Endodermal cell (in vitro differentiated cells): ENCODE measurements around the gene CCDC106. TPM values are rescaled to one million over a fixed set of nuclear protein-coding genes. Genes with fewer than 3 reads are reported as not detected.

Experiments
- DNase-seq: peaks from one replicate; pipeline ENCODE4 v3.0.0-alpha.2; 2017
- H3K27ac ChIP-seq: 2 replicates; pipeline ENCODE4 v1.5.1; 2013; ENCODE audit warnings: mild to moderate bottlenecking, low read depth, low read length, moderate library complexity
- H3K27me3 ChIP-seq: 2 replicates; pipeline ENCODE4 v1.6.1; 2013; ENCODE audit warnings: mild to moderate bottlenecking, low read length, moderate library complexity; ENCODE audit not compliant: insufficient read depth, control insufficient read depth, poor library complexity, severe bottlenecking
- H3K36me3 ChIP-seq: 2 replicates; pipeline ENCODE4 v1.7.0; 2013; ENCODE audit warnings: mild to moderate bottlenecking, low read length, moderate library complexity; ENCODE audit not compliant: control insufficient read depth, insufficient read depth
- H3K4me1 ChIP-seq: one replicate; pipeline ENCODE4 v1.7.0; 2013; ENCODE audit warnings: low read length; ENCODE audit not compliant: control insufficient read depth, insufficient read depth
- H3K4me3 ChIP-seq: 2 replicates; pipeline ENCODE4 v1.5.1; 2013; ENCODE audit warnings: mild to moderate bottlenecking, low read length, moderate library complexity
- H3K9ac ChIP-seq: 2 replicates; pipeline ENCODE4 v1.6.1; 2013; ENCODE audit warnings: mild to moderate bottlenecking, low read length, moderate library complexity; ENCODE audit not compliant: poor library complexity, severe bottlenecking; ENCODE audit errors: extremely low read depth
- H3K9me3 ChIP-seq: 2 replicates; pipeline ENCODE4 v1.6.1; 2013; ENCODE audit warnings: mild to moderate bottlenecking, low read length, moderate library complexity; ENCODE audit not compliant: control insufficient read depth
- H3K27ac Mint-ChIP-seq: 2 replicates; pipeline ENCODE4 v1.8.0; 2020; ENCODE audit warnings: mixed read lengths
- H3K27me3 Mint-ChIP-seq: 2 replicates; pipeline ENCODE4 v1.8.0; 2021; ENCODE audit warnings: mild to moderate bottlenecking, mixed read lengths; ENCODE audit not compliant: insufficient read depth
- H3K36me3 Mint-ChIP-seq: 2 replicates; pipeline ENCODE4 v1.8.0; 2020; ENCODE audit warnings: low read depth, mixed read lengths
- H3K4me1 Mint-ChIP-seq: 2 replicates; pipeline ENCODE4 v1.8.0; 2020; ENCODE audit warnings: mixed read lengths
- H3K4me3 Mint-ChIP-seq: 2 replicates; pipeline ENCODE4 v1.8.0; 2020; ENCODE audit warnings: mild to moderate bottlenecking, moderate library complexity, mixed read lengths
- H3K9me3 Mint-ChIP-seq: 2 replicates; pipeline ENCODE4 v1.8.0; 2020; ENCODE audit warnings: mild to moderate bottlenecking, mixed read lengths
- WGBS, 2 experiments: methylation state at CpG; one replicate each; pipeline versions ENCODE4 v1.1.5 to v1.1.7; 2013; ENCODE audit warnings: missing lambda C conversion rate in 2 of 2, mixed read lengths in 1 of 2; ENCODE audit not compliant: insufficient coverage in 1 of 2, insufficient read length in 1 of 2; 5-methylcytosine and 5-hydroxymethylcytosine counted together
- total RNA-seq, 2 donors: library from RNA; stranded (reverse); fragmentation: NEBNext Ultra II Directional in 1 of 2; extraction: Animal tissue kit (Norgen Biotek cat#: 25700) in 1 of 2; gene quantifications; 2 replicates in 1 of 2; 3 replicates in 1 of 2; pipeline ENCODE4 v1.2.1, GENCODE V29; 2021
- TF ChIP-seq, protein P1 (sequence below): fragments of 200-600 bp; sonication (generic); conservative IDR thresholded peaks from 2 replicates; pipeline ENCODE4 v1.5.0; 2021; ENCODE audit warnings: antibody characterized with exemption, mild to moderate bottlenecking

The CCDC106 gene
- total RNA-seq, 2 donors from 2014 or later, result 18.0 to 24.9 TPM

DNA sequence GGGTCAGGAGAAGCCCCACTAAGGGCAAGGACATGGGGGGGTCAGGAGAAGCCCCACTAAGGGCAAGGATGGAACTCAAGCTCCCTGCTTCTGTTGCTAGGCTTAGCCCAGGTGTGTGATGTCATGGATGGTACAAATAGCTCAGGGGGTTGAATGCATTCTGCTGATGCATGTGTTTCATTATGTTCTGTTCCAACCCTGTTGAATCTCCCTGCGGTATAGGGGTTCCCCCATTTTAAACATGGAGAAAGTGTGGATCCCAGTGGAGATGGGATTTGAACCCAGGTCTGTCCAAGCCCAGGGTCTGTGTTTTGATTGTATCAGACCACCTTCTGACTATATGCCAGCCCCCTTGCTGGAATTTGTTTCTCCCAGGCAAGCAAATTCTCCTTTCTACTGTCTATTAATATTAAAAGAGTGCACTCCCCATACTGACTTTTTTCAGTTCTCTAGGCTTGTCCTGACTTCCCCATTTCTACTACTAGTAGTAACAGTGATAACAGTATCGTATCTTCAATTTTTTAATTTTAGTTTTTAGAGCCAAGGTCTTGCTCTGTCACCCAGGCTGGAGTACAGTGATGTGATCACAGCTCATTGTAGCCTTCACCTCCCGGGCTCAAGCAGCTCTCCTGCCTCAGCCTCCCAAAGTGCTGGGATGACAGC is 35.9 kb upstream of the CCDC106 start:
- no peak overlapping the region for H3K4me3 Mint-ChIP-seq
- peaks cover 19% of the 10 kb centered on the region for H3K36me3 ChIP-seq
- DNase-seq, result no peak
- H3K4me3 ChIP-seq, result no peak overlapping the region
- H3K9me3 Mint-ChIP-seq, result no peaks in the 10 kb centered on the region
- H3K27me3 ChIP-seq, result no peaks in the 10 kb centered on the region
- TF ChIP-seq, protein P1, sequence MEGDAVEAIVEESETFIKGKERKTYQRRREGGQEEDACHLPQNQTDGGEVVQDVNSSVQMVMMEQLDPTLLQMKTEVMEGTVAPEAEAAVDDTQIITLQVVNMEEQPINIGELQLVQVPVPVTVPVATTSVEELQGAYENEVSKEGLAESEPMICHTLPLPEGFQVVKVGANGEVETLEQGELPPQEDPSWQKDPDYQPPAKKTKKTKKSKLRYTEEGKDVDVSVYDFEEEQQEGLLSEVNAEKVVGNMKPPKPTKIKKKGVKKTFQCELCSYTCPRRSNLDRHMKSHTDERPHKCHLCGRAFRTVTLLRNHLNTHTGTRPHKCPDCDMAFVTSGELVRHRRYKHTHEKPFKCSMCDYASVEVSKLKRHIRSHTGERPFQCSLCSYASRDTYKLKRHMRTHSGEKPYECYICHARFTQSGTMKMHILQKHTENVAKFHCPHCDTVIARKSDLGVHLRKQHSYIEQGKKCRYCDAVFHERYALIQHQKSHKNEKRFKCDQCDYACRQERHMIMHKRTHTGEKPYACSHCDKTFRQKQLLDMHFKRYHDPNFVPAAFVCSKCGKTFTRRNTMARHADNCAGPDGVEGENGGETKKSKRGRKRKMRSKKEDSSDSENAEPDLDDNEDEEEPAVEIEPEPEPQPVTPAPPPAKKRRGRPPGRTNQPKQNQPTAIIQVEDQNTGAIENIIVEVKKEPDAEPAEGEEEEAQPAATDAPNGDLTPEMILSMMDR, result no peak
- H3K27me3 Mint-ChIP-seq, result no peaks in the 10 kb centered on the region
- H3K27ac ChIP-seq, result no peak overlapping the region
- H3K9ac ChIP-seq, result no peak overlapping the region
- peaks cover 3% of the 10 kb centered on the region for H3K4me1 Mint-ChIP-seq
- no peaks in the 10 kb centered on the region for H3K4me1 ChIP-seq
- peaks cover 44% of the 10 kb centered on the region for H3K36me3 Mint-ChIP-seq
- WGBS, 2 experiments, result 94% methylated on average over 2 to 3 of the region's 3 CpGs
- H3K9me3 ChIP-seq, result no peaks in the 10 kb centered on the region
- H3K27ac Mint-ChIP-seq, result no peak overlapping the region

- TF ChIP-seq, protein P1, result no peak
- no peaks in the 10 kb centered on the region for H3K9me3 ChIP-seq
- H3K36me3 ChIP-seq, result peaks cover 25% of the 10 kb centered on the region
- no peak overlapping the region for H3K27ac ChIP-seq
- no peaks in the 10 kb centered on the region for H3K4me1 ChIP-seq
- WGBS, 2 experiments, result 96 to 98% methylated on average over 23 to 26 of the region's 27 CpGs
- no peak overlapping the region for H3K9ac ChIP-seq
- DNase-seq, result no peak
- no peak overlapping the region for H3K4me3 ChIP-seq
- H3K27me3 ChIP-seq, result no peaks in the 10 kb centered on the region
- Mint-ChIP-seq H3K4me3 (no peak overlapping the region), H3K27ac (no peak overlapping the region), H3K9me3 (no peaks in the 10 kb centered on the region), H3K4me1 (no peaks in the 10 kb centered on the region), H3K27me3 (no peaks in the 10 kb centered on the region), H3K36me3 (peaks cover 44% of the 10 kb centered on the region)
Measured at GRCh38 chr19:55613396-55613795, 34.6 kb upstream of the CCDC106 start.

DNA sequence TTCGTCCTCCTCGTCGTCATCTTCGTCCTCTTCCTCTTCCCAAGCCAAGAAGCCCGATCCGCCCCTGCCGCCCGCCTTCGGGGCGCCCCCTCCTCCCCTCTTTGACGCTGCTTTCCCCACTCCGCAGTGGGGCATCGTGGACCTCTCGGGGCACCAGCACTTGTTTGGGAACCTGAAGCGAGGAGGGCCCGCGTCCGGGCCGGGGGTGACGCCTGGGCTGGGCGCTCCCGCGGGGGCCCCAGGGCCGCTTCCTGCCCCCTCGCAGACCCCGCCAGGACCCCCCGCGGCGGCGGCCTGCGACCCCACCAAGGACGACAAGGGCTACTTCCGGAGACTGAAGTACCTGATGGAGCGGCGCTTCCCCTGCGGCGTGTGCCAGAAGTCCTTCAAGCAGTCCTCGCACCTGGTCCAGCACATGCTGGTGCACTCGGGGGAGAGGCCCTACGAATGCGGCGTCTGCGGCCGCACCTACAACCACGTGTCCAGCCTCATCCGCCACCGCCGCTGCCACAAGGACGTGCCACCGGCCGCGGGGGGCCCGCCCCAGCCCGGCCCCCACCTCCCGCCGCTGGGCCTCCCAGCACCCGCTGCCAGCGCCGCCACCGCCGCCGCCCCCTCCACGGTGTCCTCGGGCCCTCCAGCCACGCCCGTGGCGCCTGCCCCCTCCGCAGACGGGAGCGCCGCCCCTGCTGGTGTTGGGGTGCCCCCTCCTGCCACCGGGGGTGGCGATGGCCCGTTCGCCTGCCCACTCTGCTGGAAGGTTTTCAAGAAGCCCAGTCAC is 33.9 kb upstream of the CCDC106 start:
- no peak overlapping the region for H3K27ac Mint-ChIP-seq
- DNase-seq, result no peak

More for the DNA sequence above, 33.9 kb upstream of the CCDC106 start:
- no peak overlapping the region for H3K9ac ChIP-seq
- H3K27ac ChIP-seq, result no peak overlapping the region
- TF ChIP-seq, protein P1, result no peak
- no peaks in the 10 kb centered on the region for H3K9me3 Mint-ChIP-seq
- H3K27me3 ChIP-seq, result no peaks in the 10 kb centered on the region
- no peak overlapping the region for H3K4me3 ChIP-seq
- H3K27me3 Mint-ChIP-seq, result no peaks in the 10 kb centered on the region
- H3K36me3 ChIP-seq, result peaks cover 18% of the 10 kb centered on the region
- H3K9me3 ChIP-seq, result no peaks in the 10 kb centered on the region
- H3K4me1 Mint-ChIP-seq, result no peaks in the 10 kb centered on the region
- no peak overlapping the region for H3K4me3 Mint-ChIP-seq
- H3K36me3 Mint-ChIP-seq, result peaks cover 40% of the 10 kb centered on the region
- 96 to 97% methylated on average over 47 to 75 of the region's 75 CpGs for WGBS, 2 experiments
- no peaks in the 10 kb centered on the region for H3K4me1 ChIP-seq
